Adrenal gland (tissue), 12 donors: ENCODE measurements around the gene ABHD6. TPM values are rescaled to one million over a fixed set of nuclear protein-coding genes. Genes with fewer than 3 reads are reported as not detected.

ENCODE experiments used
- DNase-seq, 7 donors: peaks; one replicate each; pipeline ENCODE4 v3.0.0-alpha.2; 2019 to 2020
- H3K27ac ChIP-seq, 5 donors: fragments of 200-600 bp; sonication (generic) in 4 of 5; 1 replicate in 3 of 5; 2 replicates in 2 of 5; pipeline versions ENCODE4 v1.5.1 to v1.8.0; 2016 to 2020; ENCODE audit warnings: mild to moderate bottlenecking in 1 of 5
- H3K27me3 ChIP-seq: fragments of 200-600 bp; 2 replicates; pipeline ENCODE4 v1.8.0; 2021
- H3K36me3 ChIP-seq, 2 donors: fragments of 200-600 bp; replicated peaks in 1 of 2; 1 replicate in 1 of 2; 2 replicates in 1 of 2; pipeline versions ENCODE4 v1.5.1 to v1.8.0; 2018 to 2022
- H3K4me1 ChIP-seq, 2 donors: fragments of 200-600 bp; replicated peaks in 1 of 2; 1 replicate in 1 of 2; 2 replicates in 1 of 2; pipeline versions ENCODE4 v1.5.1 to v1.8.0; 2018 to 2021
- H3K4me3 ChIP-seq, 4 donors: fragments of 200-600 bp; sonication (generic) in 3 of 4; one replicate each; pipeline ENCODE4 v1.5.1; 2016 to 2018
- H3K9me3 ChIP-seq, 3 donors: fragments of 200-600 bp; sonication (generic) in 1 of 3; replicated peaks in 1 of 3; 1 replicate in 2 of 3; 2 replicates in 1 of 3; pipeline versions ENCODE4 v1.5.1 to v1.8.0; 2016 to 2021
- POLR2A ChIP-seq, 2 donors: fragments of 450-650 bp; IDR thresholded peaks; one replicate each; pipeline ENCODE4 v1.6.1; 2017; ENCODE audit warnings: antibody characterized with exemption in 2 of 2, mild to moderate bottlenecking in 2 of 2, moderate library complexity in 1 of 2
- WGBS, 4 donors: extraction: QIAGEN DNeasy Blood & Tissue Kit in 2 of 4; methylation state at CpG; one replicate each; pipeline versions ENCODE4 v1.1.5 to v1.1.7; 2013 to 2017; 5-methylcytosine and 5-hydroxymethylcytosine counted together
- intact Hi-C, 2 donors: fragments of 100-400 bp; cut with DNase I; formaldehyde crosslinking; loops; one replicate each; pipeline versions ENCODE4 v1.14.1 to v1.15.0; 2022 to 2023
- polyA plus RNA-seq, 3 donors: library from polyadenylated mRNA; stranded (reverse); fragments of 200-250 nt in 2 of 3; fragments of 350-450 nt in 1 of 3; fragmentation: Illumina TruSeq in 1 of 3; extraction: RNeasy Lipid Tissue Mini Kit (QIAGEN cat#74804) in 1 of 3; gene quantifications; one replicate each; pipeline ENCODE4 v1.2.3, GENCODE V29; 2013 to 2014
- total RNA-seq, 9 donors: library from RNA; depleted of rRNA in 4 of 9; stranded (reverse); fragments of >200 nt in 4 of 9; fragments of 120-200 nt in 1 of 9; fragmentation: NEBNext Ultra II Directional in 1 of 9; extraction: Animal tissue kit (Norgen Biotek cat#: 25700) in 1 of 9; gene quantifications; one replicate each; pipeline versions ENCODE4 v1.1.0 to v1.2.4, GENCODE V29; 2013 to 2023
- TF ChIP-seq, protein P1 (sequence below), 6 experiments: fragments of 450-650 bp in 4 of 6; fragments of 200-600 bp in 2 of 6; sonication (generic) in 1 of 6; IDR thresholded peaks; 1 replicate in 5 of 6; 2 replicates in 1 of 6; pipeline versions ENCODE4 v1.5.1 to v1.8.0; 2016 to 2021; ENCODE audit warnings: antibody characterized with exemption in 6 of 6, mild to moderate bottlenecking in 2 of 6, moderate library complexity in 1 of 6
- donor health status: healthy with polysubstance abuse.
- donor health status: Bipolar disorder and iron deficiency.
- donor health status: DM: yes; HTN: yes; CAD: no.
- donor health status: DM: no; HTN: no; CAD: no.
- donor health status: DM: no; HTN: no; CAD: no.
- donor health status: DM: yes; HTN: yes; CAD: no.

ABHD6 gene
- total and polyA plus RNA-seq, 12 donors, result 10.2 to 57.3 (median 27.7) TPM

DNA sequence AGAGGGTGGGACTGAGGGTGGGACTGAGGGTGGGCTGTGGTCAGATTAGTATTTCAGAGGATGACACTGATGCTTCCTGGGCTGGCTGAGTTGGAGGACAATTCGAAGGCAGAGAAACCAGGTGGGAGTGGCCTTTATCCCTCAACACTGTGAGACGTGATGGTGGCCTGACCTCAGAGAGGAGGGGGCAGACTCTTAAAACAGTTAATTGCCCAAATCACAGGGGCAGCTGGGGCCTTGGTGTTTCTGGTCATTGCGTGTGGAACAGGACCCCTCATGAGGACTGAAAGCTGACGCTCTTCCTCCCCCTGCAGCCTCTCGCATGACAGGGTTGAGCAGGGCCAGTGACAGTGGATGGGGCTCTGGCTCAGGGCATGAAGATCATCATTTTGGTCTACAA is 45.5 kb upstream of the ABHD6 start:
- intact Hi-C loops, result no loop called here
- WGBS, 4 donors, result 77 to 80% (median 79%) methylated on average over 4 to 5 of the region's 5 CpGs

DNA sequence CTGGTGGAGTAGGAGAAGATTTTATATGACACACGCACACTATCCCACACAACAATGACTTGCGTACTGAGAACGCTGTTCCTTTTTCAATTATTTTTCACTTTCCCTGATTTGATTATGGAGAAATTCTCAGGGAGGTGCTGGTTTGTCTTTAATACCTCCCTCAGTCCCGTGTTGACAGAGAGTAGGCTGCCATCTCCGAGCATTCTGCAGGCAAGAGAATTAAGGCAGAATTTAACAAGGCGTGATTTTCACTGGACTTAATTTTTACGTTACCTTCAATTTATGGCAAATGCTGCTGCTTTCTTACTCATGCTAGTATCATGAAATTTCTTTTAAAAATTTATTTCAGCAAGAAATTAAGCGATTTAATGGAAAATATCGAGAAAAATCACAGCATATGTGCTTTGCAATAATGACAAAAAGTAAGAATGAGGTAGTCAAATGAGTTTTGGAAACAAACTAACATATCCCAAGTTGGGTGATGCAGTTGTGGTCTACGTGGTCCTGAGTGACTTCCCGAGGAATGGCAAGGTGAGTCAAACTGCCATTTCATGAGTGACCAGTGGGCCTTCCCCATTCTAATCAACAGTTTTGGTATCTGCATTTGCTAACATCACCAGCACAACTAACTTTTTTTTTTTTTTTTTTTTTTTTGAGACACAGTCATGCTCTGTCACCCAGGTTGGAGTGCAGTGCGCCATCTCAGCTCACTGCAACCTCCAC is 43.7 kb upstream of the ABHD6 start:
- WGBS, 4 donors, result 92 to 97% (median 94%) methylated on average over 12 of the region's 12 CpGs
- TF ChIP-seq, protein P1, sequence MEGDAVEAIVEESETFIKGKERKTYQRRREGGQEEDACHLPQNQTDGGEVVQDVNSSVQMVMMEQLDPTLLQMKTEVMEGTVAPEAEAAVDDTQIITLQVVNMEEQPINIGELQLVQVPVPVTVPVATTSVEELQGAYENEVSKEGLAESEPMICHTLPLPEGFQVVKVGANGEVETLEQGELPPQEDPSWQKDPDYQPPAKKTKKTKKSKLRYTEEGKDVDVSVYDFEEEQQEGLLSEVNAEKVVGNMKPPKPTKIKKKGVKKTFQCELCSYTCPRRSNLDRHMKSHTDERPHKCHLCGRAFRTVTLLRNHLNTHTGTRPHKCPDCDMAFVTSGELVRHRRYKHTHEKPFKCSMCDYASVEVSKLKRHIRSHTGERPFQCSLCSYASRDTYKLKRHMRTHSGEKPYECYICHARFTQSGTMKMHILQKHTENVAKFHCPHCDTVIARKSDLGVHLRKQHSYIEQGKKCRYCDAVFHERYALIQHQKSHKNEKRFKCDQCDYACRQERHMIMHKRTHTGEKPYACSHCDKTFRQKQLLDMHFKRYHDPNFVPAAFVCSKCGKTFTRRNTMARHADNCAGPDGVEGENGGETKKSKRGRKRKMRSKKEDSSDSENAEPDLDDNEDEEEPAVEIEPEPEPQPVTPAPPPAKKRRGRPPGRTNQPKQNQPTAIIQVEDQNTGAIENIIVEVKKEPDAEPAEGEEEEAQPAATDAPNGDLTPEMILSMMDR (IDR thresholded peaks at IDR 0.05), result no peak
- TF ChIP-seq POLR2A (IDR thresholded peaks at IDR 0.05), result no peak
- Histone ChIP-seq H3K27me3 (no peaks in the 10 kb centered on the region), H3K4me1 (no peaks in the 10 kb centered on the region), H3K4me3 (no peak overlapping the region), H3K27ac (no peak overlapping the region), H3K36me3 (no peaks in the 10 kb centered on the region), H3K9me3 (no peaks in the 10 kb centered on the region)
- intact Hi-C loops, result no loop called here
- DNase-seq, result no peak

More for the DNA sequence above, 45.5 kb upstream of the ABHD6 start:
- H3K9me3 ChIP-seq, result no peaks in the 10 kb centered on the region
- DNase-seq, result no peak
- H3K27me3 ChIP-seq, result no peaks in the 10 kb centered on the region
- no peak overlapping the region for H3K4me3 ChIP-seq
- H3K27ac ChIP-seq, result no peak overlapping the region
- H3K4me1 ChIP-seq, result no peaks in the 10 kb centered on the region
- H3K36me3 ChIP-seq, result no peaks in the 10 kb centered on the region
- no peak for TF ChIP-seq POLR2A (IDR thresholded peaks at IDR 0.05)
- TF ChIP-seq, protein P1 (IDR thresholded peaks at IDR 0.05), result no peak

DNA sequence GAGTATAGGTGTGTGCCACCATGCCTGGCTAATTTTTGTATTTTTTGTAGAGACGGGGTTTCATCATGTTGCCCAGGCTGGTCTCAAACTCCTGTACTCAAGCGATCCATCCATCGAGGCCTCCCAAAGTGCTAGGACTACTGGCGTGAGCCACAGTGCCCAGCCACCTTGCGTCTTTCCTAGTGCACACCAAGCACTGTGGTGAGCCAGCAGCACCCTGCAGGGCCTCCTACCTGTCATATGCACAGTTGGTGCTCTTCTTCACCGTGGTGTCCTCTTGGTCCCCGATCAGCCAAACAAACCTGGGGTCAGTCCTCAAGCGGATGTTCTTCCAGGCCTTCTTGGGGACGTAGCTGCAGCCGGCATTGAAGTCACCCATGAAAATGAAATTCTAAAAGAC is 40.0 kb upstream of the ABHD6 start:
- H3K27me3 ChIP-seq, result no peaks in the 10 kb centered on the region
- no peak for TF ChIP-seq POLR2A (IDR thresholded peaks at IDR 0.05)
- TF ChIP-seq, protein P1 (IDR thresholded peaks at IDR 0.05), result no peak
- no peaks in the 10 kb centered on the region for H3K9me3 ChIP-seq
- peak overlapping the region in 1 of 5 donors; percentile 71 for H3K27ac ChIP-seq
- intact Hi-C loops, result no loop called here
- DNase-seq, result no peak
- 87 to 98% (median 95%) methylated on average over 8 to 10 of the region's 10 CpGs for WGBS, 4 donors
- no peaks in the 10 kb centered on the region for H3K4me1 ChIP-seq
- H3K4me3 ChIP-seq, result no peak overlapping the region
- H3K36me3 ChIP-seq, result no peaks in the 10 kb centered on the region

DNA sequence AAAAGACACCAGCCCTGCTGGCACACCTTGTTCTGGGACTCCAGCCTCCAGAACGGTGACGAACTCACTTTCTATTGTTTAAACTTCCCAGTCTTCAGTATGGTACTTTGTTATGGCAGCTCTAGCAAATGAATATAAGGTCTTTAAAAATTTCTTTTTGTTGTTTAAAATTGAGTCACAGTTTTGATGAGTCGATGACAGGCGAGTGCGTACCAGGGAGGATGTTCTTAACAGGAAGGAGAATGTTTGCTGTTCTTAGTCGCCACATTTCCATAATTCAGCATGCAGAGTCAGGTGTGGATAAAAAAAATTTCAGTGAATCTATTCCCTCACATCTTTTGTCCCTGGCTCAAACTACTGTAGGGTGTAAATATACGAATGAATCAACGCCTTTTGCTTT is 39.2 kb upstream of the ABHD6 start:
- no peak for DNase-seq
- H3K36me3 ChIP-seq, result no peaks in the 10 kb centered on the region
- no peak overlapping the region for H3K4me3 ChIP-seq
- 80 to 91% (median 88%) methylated on average over 8 of the region's 8 CpGs for WGBS, 4 donors
- no peak for TF ChIP-seq POLR2A (IDR thresholded peaks at IDR 0.05)
- TF ChIP-seq, protein P1 (IDR thresholded peaks at IDR 0.05), result no peak
- no peaks in the 10 kb centered on the region for H3K27me3 ChIP-seq
- H3K27ac ChIP-seq, result peak overlapping the region in 1 of 5 donors; percentile 71
- no peaks in the 10 kb centered on the region for H3K4me1 ChIP-seq
- H3K9me3 ChIP-seq, result no peaks in the 10 kb centered on the region
- intact Hi-C loops, result no loop called here
